KMS-11 (cell line): ENCODE results near the gene AVPR1A.

ENCODE experiments used
- H2AFZ ChIP-seq: fragments of 200-600 bp; sonication (generic); 2 replicates; pipeline ENCODE4 v1.6.1; 2016; ENCODE audit warnings: antibody characterized with exemption, mixed run types, low read depth
- H3K27ac ChIP-seq: fragments of 200-600 bp; sonication (generic); 2 replicates; pipeline ENCODE4 v1.6.1; 2016; ENCODE audit warnings: mild to moderate bottlenecking, mixed run types
- H3K27me3 ChIP-seq: fragments of 200-600 bp; sonication (generic); 2 replicates; pipeline ENCODE4 v1.6.1; 2017; ENCODE audit warnings: mild to moderate bottlenecking, low read depth, mixed run types, moderate library complexity; ENCODE audit not compliant: insufficient read depth
- H3K36me3 ChIP-seq: fragments of 200-600 bp; sonication (generic); 2 replicates; pipeline ENCODE4 v1.6.1; 2017; ENCODE audit warnings: mild to moderate bottlenecking, mixed run types; ENCODE audit not compliant: insufficient read depth
- H3K4me1 ChIP-seq: fragments of 200-600 bp; sonication (generic); 2 replicates; pipeline ENCODE4 v1.6.1; 2016; ENCODE audit warnings: mild to moderate bottlenecking, low read depth, mixed run types; ENCODE audit not compliant: poor library complexity, severe bottlenecking
- H3K4me2 ChIP-seq: fragments of 200-600 bp; sonication (generic); 2 replicates; pipeline ENCODE4 v1.7.0; 2016; ENCODE audit warnings: mild to moderate bottlenecking, mixed run types
- H3K4me3 ChIP-seq: fragments of 200-600 bp; sonication (generic); IDR thresholded peaks from 2 replicates; pipeline ENCODE4 v1.6.1; 2017; ENCODE audit warnings: low read depth, low read length, mixed read lengths; ENCODE audit not compliant: insufficient read depth
- H3K79me2 ChIP-seq: fragments of 200-600 bp; sonication (generic); 2 replicates; pipeline ENCODE4 v1.6.1; 2016; ENCODE audit warnings: low read depth, mixed run types; ENCODE audit not compliant: insufficient read depth
- H3K9ac ChIP-seq: fragments of 200-600 bp; sonication (generic); 2 replicates; pipeline ENCODE4 v1.6.1; 2016; ENCODE audit warnings: mild to moderate bottlenecking, mixed run types
- H4K20me1 ChIP-seq: fragments of 200-600 bp; sonication (generic); 2 replicates; pipeline ENCODE4 v1.6.1; 2016; ENCODE audit warnings: mild to moderate bottlenecking, mixed run types; ENCODE audit not compliant: insufficient read depth
- TF ChIP-seq, protein P1 (sequence below): fragments of 200-600 bp; sonication (generic); conservative IDR thresholded peaks from 2 replicates; pipeline ENCODE4 v1.6.1; 2017; ENCODE audit warnings: low read depth, mild to moderate bottlenecking, antibody characterized with exemption, low read length, moderate library complexity, mixed read lengths

AVPR1A gene

DNA sequence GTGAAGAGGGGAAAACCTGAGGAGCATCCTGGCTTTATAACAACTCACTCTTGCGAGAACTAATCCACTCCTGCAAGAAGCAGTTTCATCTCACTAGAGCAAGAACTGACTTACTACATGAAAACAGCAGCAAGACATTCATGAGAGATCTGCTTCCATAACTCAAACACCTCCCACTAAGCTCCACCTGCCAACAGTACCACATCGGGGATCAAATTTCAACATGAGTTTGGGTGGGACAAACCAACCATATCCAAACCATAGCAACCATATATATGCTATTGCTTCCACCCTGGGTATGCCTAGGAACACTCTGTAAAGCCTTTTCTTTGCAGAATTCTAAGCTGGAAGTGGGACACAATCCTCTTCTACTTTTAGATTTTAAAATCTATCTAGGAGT is 13.9 kb upstream of the AVPR1A start:
- Histone ChIP-seq H3K79me2 (no peaks in the 10 kb centered on the region), H3K9ac (no peak overlapping the region)

DNA sequence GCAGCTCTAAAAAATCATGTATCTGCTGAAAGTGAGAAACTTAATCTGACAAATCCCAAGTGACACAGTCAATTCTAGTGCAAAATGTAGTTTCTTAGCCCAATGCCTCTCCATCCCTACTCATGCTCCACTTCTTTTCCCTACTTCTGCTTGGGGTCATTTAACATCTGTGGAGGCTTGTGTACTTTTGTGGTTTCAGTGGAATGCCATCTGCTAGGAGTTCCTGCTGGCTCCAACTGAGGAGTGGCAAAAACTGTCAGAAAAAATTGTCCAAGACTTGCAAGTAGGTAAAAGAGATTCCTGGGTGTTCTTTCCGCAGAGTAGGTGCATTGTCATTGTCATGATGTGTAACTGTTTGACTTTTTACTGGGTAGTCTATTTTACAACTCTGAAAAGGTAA is 12.5 kb upstream of the AVPR1A start:
- no peaks in the 10 kb centered on the region for H3K79me2 ChIP-seq
- H3K4me2 ChIP-seq = no peak overlapping the region
- no peaks in the 10 kb centered on the region for H3K4me1 ChIP-seq
- H3K27me3 ChIP-seq = no peaks in the 10 kb centered on the region
- H3K36me3 ChIP-seq = no peaks in the 10 kb centered on the region
- no peaks in the 10 kb centered on the region for H4K20me1 ChIP-seq
- H3K27ac ChIP-seq = no peak overlapping the region
- H3K9ac ChIP-seq = no peak overlapping the region
- TF ChIP-seq, protein P1, sequence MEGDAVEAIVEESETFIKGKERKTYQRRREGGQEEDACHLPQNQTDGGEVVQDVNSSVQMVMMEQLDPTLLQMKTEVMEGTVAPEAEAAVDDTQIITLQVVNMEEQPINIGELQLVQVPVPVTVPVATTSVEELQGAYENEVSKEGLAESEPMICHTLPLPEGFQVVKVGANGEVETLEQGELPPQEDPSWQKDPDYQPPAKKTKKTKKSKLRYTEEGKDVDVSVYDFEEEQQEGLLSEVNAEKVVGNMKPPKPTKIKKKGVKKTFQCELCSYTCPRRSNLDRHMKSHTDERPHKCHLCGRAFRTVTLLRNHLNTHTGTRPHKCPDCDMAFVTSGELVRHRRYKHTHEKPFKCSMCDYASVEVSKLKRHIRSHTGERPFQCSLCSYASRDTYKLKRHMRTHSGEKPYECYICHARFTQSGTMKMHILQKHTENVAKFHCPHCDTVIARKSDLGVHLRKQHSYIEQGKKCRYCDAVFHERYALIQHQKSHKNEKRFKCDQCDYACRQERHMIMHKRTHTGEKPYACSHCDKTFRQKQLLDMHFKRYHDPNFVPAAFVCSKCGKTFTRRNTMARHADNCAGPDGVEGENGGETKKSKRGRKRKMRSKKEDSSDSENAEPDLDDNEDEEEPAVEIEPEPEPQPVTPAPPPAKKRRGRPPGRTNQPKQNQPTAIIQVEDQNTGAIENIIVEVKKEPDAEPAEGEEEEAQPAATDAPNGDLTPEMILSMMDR = no peak
- H3K4me3 ChIP-seq = no peak overlapping the region
- no peak overlapping the region for H2AFZ ChIP-seq

More for the DNA sequence above, 13.9 kb upstream of the AVPR1A start:
- no peak overlapping the region for H3K4me3 ChIP-seq
- no peak overlapping the region for H2AFZ ChIP-seq
- H4K20me1 ChIP-seq = no peaks in the 10 kb centered on the region
- no peaks in the 10 kb centered on the region for H3K36me3 ChIP-seq
- H3K4me2 ChIP-seq = no peak overlapping the region
- H3K27ac ChIP-seq = no peak overlapping the region
- no peaks in the 10 kb centered on the region for H3K4me1 ChIP-seq
- H3K27me3 ChIP-seq = no peaks in the 10 kb centered on the region
- TF ChIP-seq, protein P1 = no peak

DNA sequence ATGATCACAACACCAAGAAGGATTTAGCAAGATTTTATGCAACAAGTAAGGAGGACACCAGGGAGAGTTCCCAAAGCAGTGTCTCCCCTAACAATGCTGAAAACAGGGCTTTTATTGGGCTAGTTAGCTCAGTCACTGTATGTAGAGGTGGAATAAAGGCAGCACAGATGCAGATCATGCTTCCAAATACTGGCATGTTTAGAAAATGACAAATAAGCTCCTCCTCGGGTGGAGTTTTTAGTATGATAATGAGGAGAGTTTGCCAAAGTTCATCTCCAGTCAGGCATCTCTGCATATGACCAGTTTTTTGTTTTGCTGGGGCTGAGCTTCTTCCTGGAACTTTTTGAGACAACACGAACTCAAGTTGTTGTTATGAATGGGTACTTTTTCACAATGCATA is 4.4 kb upstream of the AVPR1A start:
- Histone ChIP-seq H3K79me2 (no peaks in the 10 kb centered on the region), H4K20me1 (no peaks in the 10 kb centered on the region), H3K4me3 (no peak overlapping the region), H3K27me3 (no peaks in the 10 kb centered on the region), H3K27ac (no peak overlapping the region), H3K36me3 (no peaks in the 10 kb centered on the region), H3K4me1 (no peaks in the 10 kb centered on the region), H2AFZ (no peak overlapping the region), H3K9ac (no peak overlapping the region), H3K4me2 (no peak overlapping the region)
- TF ChIP-seq, protein P1 = no peak

DNA sequence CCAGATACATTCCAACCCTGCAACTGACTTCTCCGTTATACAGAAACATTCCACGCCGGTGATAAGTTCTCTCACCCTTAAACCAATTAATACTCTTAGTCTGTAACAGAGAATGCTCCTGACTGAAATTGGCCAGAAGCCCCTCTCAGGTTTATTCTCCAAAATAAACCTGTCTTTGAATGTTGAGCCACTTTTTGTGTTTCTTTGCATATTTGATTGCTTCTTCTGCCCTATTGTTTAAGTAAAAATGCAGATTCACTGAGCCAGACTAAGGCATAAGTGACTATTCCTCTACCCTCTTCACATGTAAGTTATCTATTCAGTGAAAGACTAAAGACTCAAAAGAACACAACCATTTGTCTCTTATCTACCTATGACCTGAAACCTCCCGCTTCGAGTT is 3.6 kb upstream of the AVPR1A start:
- Histone ChIP-seq H3K4me1 (no peaks in the 10 kb centered on the region), H3K36me3 (no peaks in the 10 kb centered on the region), H3K4me2 (no peak overlapping the region), H3K9ac (no peak overlapping the region), H4K20me1 (no peaks in the 10 kb centered on the region), H3K4me3 (no peak overlapping the region), H3K27ac (no peak overlapping the region), H3K79me2 (no peaks in the 10 kb centered on the region), H3K27me3 (no peaks in the 10 kb centered on the region), H2AFZ (no peak overlapping the region)
- TF ChIP-seq, protein P1 = no peak
